Gastroesophageal sphincter (tissue), 3 donors: ENCODE measurements around the gene SH2B3.

Experiments
- POLR2A ChIP-seq, 2 donors: fragments of 450-650 bp; IDR thresholded peaks; one replicate each; pipeline ENCODE4 v1.6.1; 2017; ENCODE audit warnings: antibody characterized with exemption in 2 of 2, mild to moderate bottlenecking in 2 of 2, moderate library complexity in 1 of 2
- POLR2AphosphoS5 ChIP-seq: sonication (generic); formaldehyde crosslinking; IDR thresholded peaks from one replicate; pipeline ENCODE4 v1.6.1; 2017; ENCODE audit warnings: antibody characterized with exemption
- TF ChIP-seq, protein P1 (sequence below), 4 experiments: fragments of 200-600 bp in 2 of 4; fragments of 450-650 bp in 2 of 4; sonication (generic) in 1 of 4; IDR thresholded peaks; one replicate each; pipeline ENCODE4 v1.5.1; 2017 to 2019; ENCODE audit warnings: antibody characterized with exemption in 4 of 4, mild to moderate bottlenecking in 2 of 4, moderate library complexity in 2 of 4

GRCh38 chr12:111440152-111440551 is 34.4 kb downstream of the SH2B3 start:
- TF ChIP-seq, protein P1, sequence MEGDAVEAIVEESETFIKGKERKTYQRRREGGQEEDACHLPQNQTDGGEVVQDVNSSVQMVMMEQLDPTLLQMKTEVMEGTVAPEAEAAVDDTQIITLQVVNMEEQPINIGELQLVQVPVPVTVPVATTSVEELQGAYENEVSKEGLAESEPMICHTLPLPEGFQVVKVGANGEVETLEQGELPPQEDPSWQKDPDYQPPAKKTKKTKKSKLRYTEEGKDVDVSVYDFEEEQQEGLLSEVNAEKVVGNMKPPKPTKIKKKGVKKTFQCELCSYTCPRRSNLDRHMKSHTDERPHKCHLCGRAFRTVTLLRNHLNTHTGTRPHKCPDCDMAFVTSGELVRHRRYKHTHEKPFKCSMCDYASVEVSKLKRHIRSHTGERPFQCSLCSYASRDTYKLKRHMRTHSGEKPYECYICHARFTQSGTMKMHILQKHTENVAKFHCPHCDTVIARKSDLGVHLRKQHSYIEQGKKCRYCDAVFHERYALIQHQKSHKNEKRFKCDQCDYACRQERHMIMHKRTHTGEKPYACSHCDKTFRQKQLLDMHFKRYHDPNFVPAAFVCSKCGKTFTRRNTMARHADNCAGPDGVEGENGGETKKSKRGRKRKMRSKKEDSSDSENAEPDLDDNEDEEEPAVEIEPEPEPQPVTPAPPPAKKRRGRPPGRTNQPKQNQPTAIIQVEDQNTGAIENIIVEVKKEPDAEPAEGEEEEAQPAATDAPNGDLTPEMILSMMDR (IDR thresholded peaks at IDR 0.05), result no peak
- no peak for TF ChIP-seq POLR2A (IDR thresholded peaks at IDR 0.05)
- TF ChIP-seq POLR2AphosphoS5, result no peak
